HepG2 (cell line): ENCODE data around the gene EPM2A. TPM values are rescaled to one million over a fixed set of nuclear protein-coding genes. Genes with fewer than 3 reads are reported as not detected.

Experiments
- EHMT2 ChIP-seq: fragments of 200-600 bp; sonication (generic); IDR thresholded peaks from 2 replicates; pipeline ENCODE4 v1.7.0; 2017; ENCODE audit warnings: antibody characterized with exemption, low read depth, low read length, borderline replicate concordance
- GLI4 ChIP-seq: sonication (generic); formaldehyde crosslinking; IDR thresholded peaks from 2 replicates; pipeline ENCODE4 v1.5.1; 2020; ENCODE audit warnings: missing genetic modification reagents, mild to moderate bottlenecking, moderate library complexity, borderline replicate concordance
- NFE2L2 ChIP-seq: fragments of 150-350 bp; IDR thresholded peaks from 2 replicates; pipeline ENCODE4 v1.6.1; 2014; ENCODE audit warnings: low read length
- THAP11 ChIP-seq: IDR thresholded peaks from 2 replicates; pipeline ENCODE4 v1.6.1; 2016; ENCODE audit warnings: missing biosample characterization, missing genetic modification reagents
- TSC22D2 ChIP-seq: sonication (generic); formaldehyde crosslinking; IDR thresholded peaks from 2 replicates; pipeline ENCODE4 v1.5.1; 2020; ENCODE audit warnings: missing genetic modification reagents, mild to moderate bottlenecking, borderline replicate concordance
- YY1 ChIP-seq: IDR thresholded peaks from 2 replicates; pipeline ENCODE4 v1.6.1; 2011; ENCODE audit warnings: low read length, low read depth, moderate library complexity, mild to moderate bottlenecking; ENCODE audit not compliant: insufficient read depth, insufficient replicate concordance
- ZMYM4 ChIP-seq: sonication (generic); formaldehyde crosslinking; IDR thresholded peaks from 2 replicates; pipeline ENCODE4 v1.8.1; 2023; ENCODE audit warnings: mild to moderate bottlenecking, missing genetic modification reagents
- ZNF138 ChIP-seq: sonication (generic); formaldehyde crosslinking; IDR thresholded peaks from 2 replicates; pipeline ENCODE4 v1.5.0; 2020; ENCODE audit warnings: mild to moderate bottlenecking, low read depth, missing genetic modification reagents
- ZNF260 ChIP-seq: sonication (generic); formaldehyde crosslinking; IDR thresholded peaks from 2 replicates; pipeline ENCODE4 v1.4.0; 2020; ENCODE audit warnings: missing genetic modification reagents, low read depth, mild to moderate bottlenecking, borderline replicate concordance
- ZNF616 ChIP-seq: sonication (generic); formaldehyde crosslinking; IDR thresholded peaks from 2 replicates; pipeline ENCODE4 v1.5.0; 2020; ENCODE audit warnings: low read depth, mild to moderate bottlenecking, missing genetic modification reagents
- polyA plus RNA-seq, 8 experiments: library from polyadenylated mRNA; depleted of rRNA in 3 of 8; stranded (reverse) in 7 of 8; unstranded in 1 of 8; fragments of >200 nt; fragmentation: Illumina TruSeq in 4 of 8; extraction: Trizol in 4 of 8; gene quantifications; 2 replicates each; pipeline versions ENCODE4 v1.2.1 to v1.2.3, GENCODE V29; 2011 to 2016; ENCODE audit warnings: low read depth in 4 of 8, missing spikeins in 1 of 8, mixed read lengths in 1 of 8; ENCODE audit not compliant: insufficient read depth in 1 of 8
- total RNA-seq, 5 experiments: library from RNA; depleted of rRNA; stranded (reverse); fragments of >200 nt; fragmentation: Illumina TruSeq; extraction: Trizol; gene quantifications; 2 replicates each; pipeline ENCODE4 v1.2.3, GENCODE V29; 2016; ENCODE audit warnings: low read depth in 1 of 5
- TF ChIP-seq, protein P1 (sequence below): sonication (generic); formaldehyde crosslinking; IDR thresholded peaks from 2 replicates; pipeline ENCODE4 v1.4.0; 2020; ENCODE audit warnings: mild to moderate bottlenecking, low read depth, missing genetic modification reagents
- TF ChIP-seq, protein P2 (sequence below): sonication (generic); formaldehyde crosslinking; IDR thresholded peaks from 2 replicates; pipeline ENCODE4 v1.5.1; 2020; ENCODE audit warnings: mild to moderate bottlenecking, missing genetic modification reagents, borderline replicate concordance
- TF ChIP-seq, protein P3 (sequence below): sonication (generic); formaldehyde crosslinking; IDR thresholded peaks from 2 replicates; pipeline ENCODE4 v1.5.0; 2020; ENCODE audit warnings: mild to moderate bottlenecking, missing genetic modification reagents, borderline replicate concordance

EPM2A gene
- total and polyA plus RNA-seq, 2 of the 13 experiments (the other 11 are each of a cell fraction or from before 2014, with no cell fraction given) = 4.6 to 9.2 TPM

DNA sequence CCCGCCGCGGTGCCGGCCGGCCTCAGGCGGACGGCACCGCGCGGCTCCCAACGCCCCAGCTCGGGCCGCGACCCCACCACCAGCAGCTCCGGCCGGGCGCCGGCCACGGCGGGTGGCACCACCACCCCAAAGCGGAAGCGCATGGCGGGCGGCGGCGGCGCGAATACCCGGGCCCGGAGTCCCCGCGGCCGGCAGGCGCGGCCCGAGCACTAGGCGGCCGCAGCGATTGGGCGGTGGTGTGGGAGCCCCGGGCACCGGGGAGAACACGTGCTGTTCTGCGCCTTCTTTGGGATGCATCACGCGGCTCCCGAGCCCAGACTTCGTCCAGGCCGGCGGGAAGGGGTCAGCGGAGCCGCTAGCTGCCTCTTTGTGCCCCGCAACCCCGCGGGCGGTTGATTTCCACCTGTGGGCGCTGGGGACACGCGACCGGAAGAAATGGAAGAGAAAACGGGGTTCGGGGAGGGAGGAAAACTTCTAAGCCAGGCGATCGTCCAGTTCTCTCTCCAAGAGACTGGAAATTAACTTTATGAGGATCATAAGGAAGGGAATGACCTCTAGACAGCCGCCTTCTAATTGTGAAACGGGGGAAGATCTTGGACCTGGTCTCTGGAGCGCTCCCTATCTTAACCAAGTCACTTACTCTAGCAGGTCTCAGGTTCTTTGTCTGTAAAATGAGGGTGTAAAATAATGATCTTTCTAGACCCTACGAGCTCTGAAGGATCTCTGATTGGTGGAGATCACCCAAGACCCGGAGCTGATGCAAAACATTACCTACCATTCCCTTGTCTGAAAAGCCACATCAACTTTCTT, at the start of gene EPM2A (continued):
- TF ChIP-seq, protein P1, sequence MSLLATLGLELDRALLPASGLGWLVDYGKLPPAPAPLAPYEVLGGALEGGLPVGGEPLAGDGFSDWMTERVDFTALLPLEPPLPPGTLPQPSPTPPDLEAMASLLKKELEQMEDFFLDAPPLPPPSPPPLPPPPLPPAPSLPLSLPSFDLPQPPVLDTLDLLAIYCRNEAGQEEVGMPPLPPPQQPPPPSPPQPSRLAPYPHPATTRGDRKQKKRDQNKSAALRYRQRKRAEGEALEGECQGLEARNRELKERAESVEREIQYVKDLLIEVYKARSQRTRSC (CRISPR knock-in tag) = peak; percentile 89; the same call in 1 of the 2 replicates
- TF ChIP-seq ZNF616 (CRISPR knock-in tag) (peak; percentile 93; the same call in 1 of the 2 replicates), ZNF138 (peak; percentile 99), THAP11 (CRISPR knock-in tag) (peak; percentile 71; the same call in 1 of the 2 replicates), ZMYM4 (CRISPR knock-in tag) (peak; percentile 86), ZNF260 (CRISPR knock-in tag) (no peak), TSC22D2 (CRISPR knock-in tag) (peak; percentile 98), NFE2L2 (no peak), GLI4 (CRISPR knock-in tag) (peak; percentile 96), EHMT2 (no peak), YY1 (peak; percentile 86)
- TF ChIP-seq, protein P2, sequence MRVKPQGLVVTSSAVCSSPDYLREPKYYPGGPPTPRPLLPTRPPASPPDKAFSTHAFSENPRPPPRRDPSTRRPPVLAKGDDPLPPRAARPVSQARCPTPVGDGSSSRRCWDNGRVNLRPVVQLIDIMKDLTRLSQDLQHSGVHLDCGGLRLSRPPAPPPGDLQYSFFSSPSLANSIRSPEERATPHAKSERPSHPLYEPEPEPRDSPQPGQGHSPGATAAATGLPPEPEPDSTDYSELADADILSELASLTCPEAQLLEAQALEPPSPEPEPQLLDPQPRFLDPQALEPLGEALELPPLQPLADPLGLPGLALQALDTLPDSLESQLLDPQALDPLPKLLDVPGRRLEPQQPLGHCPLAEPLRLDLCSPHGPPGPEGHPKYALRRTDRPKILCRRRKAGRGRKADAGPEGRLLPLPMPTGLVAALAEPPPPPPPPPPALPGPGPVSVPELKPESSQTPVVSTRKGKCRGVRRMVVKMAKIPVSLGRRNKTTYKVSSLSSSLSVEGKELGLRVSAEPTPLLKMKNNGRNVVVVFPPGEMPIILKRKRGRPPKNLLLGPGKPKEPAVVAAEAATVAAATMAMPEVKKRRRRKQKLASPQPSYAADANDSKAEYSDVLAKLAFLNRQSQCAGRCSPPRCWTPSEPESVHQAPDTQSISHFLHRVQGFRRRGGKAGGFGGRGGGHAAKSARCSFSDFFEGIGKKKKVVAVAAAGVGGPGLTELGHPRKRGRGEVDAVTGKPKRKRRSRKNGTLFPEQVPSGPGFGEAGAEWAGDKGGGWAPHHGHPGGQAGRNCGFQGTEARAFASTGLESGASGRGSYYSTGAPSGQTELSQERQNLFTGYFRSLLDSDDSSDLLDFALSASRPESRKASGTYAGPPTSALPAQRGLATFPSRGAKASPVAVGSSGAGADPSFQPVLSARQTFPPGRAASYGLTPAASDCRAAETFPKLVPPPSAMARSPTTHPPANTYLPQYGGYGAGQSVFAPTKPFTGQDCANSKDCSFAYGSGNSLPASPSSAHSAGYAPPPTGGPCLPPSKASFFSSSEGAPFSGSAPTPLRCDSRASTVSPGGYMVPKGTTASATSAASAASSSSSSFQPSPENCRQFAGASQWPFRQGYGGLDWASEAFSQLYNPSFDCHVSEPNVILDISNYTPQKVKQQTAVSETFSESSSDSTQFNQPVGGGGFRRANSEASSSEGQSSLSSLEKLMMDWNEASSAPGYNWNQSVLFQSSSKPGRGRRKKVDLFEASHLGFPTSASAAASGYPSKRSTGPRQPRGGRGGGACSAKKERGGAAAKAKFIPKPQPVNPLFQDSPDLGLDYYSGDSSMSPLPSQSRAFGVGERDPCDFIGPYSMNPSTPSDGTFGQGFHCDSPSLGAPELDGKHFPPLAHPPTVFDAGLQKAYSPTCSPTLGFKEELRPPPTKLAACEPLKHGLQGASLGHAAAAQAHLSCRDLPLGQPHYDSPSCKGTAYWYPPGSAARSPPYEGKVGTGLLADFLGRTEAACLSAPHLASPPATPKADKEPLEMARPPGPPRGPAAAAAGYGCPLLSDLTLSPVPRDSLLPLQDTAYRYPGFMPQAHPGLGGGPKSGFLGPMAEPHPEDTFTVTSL (CRISPR knock-in tag) = no peak
- TF ChIP-seq, protein P3, sequence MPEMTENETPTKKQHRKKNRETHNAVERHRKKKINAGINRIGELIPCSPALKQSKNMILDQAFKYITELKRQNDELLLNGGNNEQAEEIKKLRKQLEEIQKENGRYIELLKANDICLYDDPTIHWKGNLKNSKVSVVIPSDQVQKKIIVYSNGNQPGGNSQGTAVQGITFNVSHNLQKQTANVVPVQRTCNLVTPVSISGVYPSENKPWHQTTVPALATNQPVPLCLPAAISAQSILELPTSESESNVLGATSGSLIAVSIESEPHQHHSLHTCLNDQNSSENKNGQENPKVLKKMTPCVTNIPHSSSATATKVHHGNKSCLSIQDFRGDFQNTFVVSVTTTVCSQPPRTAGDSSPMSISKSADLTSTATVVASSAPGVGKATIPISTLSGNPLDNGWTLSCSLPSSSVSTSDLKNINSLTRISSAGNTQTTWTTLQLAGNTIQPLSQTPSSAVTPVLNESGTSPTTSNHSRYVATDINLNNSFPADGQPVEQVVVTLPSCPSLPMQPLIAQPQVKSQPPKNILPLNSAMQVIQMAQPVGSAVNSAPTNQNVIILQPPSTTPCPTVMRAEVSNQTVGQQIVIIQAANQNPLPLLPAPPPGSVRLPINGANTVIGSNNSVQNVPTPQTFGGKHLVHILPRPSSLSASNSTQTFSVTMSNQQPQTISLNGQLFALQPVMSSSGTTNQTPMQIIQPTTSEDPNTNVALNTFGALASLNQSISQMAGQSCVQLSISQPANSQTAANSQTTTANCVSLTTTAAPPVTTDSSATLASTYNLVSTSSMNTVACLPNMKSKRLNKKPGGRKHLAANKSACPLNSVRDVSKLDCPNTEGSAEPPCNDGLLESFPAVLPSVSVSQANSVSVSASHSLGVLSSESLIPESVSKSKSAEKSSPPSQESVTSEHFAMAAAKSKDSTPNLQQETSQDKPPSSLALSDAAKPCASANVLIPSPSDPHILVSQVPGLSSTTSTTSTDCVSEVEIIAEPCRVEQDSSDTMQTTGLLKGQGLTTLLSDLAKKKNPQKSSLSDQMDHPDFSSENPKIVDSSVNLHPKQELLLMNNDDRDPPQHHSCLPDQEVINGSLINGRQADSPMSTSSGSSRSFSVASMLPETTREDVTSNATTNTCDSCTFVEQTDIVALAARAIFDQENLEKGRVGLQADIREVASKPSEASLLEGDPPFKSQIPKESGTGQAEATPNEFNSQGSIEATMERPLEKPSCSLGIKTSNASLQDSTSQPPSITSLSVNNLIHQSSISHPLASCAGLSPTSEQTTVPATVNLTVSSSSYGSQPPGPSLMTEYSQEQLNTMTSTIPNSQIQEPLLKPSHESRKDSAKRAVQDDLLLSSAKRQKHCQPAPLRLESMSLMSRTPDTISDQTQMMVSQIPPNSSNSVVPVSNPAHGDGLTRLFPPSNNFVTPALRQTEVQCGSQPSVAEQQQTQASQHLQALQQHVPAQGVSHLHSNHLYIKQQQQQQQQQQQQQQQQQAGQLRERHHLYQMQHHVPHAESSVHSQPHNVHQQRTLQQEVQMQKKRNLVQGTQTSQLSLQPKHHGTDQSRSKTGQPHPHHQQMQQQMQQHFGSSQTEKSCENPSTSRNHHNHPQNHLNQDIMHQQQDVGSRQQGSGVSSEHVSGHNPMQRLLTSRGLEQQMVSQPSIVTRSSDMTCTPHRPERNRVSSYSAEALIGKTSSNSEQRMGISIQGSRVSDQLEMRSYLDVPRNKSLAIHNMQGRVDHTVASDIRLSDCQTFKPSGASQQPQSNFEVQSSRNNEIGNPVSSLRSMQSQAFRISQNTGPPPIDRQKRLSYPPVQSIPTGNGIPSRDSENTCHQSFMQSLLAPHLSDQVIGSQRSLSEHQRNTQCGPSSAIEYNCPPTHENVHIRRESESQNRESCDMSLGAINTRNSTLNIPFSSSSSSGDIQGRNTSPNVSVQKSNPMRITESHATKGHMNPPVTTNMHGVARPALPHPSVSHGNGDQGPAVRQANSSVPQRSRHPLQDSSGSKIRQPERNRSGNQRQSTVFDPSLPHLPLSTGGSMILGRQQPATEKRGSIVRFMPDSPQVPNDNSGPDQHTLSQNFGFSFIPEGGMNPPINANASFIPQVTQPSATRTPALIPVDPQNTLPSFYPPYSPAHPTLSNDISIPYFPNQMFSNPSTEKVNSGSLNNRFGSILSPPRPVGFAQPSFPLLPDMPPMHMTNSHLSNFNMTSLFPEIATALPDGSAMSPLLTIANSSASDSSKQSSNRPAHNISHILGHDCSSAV = peak; percentile 87; the same call in 1 of the 2 replicates
